Measurements from ENCODE around the gene CGB8.
"Not testable (repeated sequence)": the region's sequence is repeated elsewhere in the genome, so short reads cannot be mapped to it uniquely, and the experiment has no call there.

The CGB8 gene

DNA sequence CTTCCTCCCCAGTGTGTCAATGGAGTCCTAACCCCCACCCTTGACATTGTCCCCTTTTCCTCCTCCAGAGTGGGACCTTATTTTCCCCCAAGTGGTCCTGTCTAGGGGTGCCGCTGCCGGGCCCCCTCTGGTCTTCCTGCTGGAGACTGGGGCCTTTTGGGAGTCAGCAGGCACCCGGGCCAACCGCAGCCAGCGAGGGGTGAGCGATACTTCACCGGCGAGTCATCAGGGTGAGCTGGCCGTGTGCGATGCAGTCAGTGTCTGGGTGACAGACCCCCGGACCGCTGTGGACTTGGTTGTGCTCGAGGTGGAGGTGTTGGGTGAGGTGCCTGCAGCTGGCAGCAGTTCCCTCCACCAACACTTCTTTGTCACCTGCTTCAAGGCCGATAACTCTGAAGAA, 19.2 kb downstream of the CGB8 start:
- DNase-seq = not testable (repeated sequence)

GRCh38 chr19:49028686-49029085, 20.2 kb downstream of the CGB8 start:
- not testable (repeated sequence) for DNase-seq

DNA sequence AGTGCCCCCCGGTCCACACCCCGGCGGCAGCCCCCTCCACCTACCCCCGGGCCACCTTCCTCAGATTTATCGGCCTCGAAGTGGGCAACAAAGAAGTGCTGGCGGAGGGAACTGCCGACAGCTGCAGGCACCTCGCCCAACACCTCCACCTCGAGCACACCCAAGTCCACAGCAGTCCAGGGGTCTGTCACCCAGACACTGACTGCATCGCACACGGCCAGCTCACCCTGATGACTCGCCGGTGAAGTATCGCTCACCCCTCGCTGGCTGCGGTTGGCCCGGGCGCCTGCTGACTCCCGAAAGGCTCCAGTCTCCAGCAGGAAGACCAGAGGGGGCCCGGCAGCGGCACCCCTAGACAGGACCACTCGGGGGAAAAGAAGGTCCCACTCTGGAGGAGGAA, 23.3 kb downstream of the CGB8 start:
- not testable (repeated sequence) for DNase-seq

GRCh38 chr19:49025088-49025487, 23.8 kb downstream of the CGB8 start:
- not testable (repeated sequence) for DNase-seq

DNA sequence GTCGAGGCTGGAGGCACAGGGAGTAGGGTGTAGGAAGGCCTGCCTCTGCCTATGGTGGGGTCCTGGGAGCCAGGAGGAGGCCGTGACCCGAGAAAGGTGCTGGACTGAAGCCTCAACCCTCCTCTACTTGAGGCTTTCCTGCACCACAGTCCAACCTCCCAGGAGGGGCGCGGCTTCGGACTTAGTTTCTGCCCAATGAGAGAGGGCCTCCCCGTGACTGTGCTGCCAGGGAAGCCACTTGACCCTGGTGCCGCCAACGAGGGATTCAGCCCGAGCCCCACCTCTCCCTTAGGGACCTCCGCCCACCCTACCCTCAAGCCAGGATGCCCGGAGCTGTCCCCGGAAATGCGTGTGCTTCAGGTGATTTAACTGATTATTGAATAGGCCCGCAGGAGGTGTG, 24.7 kb downstream of the CGB8 start, which contains the start of gene CGB3:
Gene CGB3 (minus strand): TSS at position 101 of the 400 bp plus-strand sequence. CDS start 362 bp downstream, outside the sequence.
- DNase-seq = not testable (repeated sequence)

- no peak for DNase-seq
Observed at GRCh38 chr19:49022116-49022515, 26.8 kb downstream of the CGB8 start.

DNA sequence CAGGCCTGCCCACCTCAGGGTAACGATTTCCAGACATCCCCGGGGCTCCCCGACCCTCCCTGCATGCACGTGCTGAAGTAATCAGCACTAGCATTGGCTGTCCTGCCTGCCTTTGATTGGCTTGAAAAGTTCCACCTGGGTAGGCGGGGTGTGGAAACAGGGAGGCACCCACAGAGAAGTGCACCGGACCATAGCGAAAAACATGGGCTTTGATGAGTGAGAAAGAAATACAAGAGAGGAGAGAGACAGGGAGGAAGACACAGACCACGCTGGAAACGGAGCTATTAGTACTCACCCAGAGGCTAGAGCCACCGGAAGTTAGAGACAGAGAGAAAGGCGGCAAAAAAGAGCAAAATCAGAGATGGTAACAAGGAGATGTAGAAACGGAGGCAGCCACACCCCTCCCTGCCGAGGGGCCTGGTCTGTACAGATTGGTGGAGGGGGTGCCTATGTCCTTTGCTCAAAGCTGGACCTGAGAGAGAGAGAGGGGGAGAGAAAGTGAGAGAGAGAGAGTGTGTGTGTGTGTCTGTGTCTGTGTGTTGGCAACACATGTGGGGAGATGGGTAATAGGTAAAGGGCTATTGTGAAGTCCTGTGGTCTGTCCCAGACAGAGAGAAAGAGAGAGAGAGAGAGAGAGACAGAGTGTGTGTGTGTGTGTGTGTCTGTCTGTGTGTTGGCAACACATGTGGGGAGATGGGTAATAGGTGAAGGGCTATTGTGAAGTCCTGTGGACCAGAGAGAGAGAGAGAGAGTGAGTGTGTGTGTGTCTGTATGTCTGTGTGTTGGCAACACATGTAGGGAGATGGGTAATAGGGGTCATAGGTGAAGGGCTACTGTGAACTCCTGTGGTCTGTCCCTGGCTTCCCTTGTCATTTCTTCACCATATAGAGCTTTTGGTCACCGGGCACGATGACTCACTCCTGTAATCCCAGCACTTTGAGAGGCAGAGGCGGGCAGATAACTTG, 27.7 kb downstream of the CGB8 start:
- no peak for DNase-seq

- DNase-seq = no peak
Observed at GRCh38 chr19:49020342-49020741, 28.6 kb downstream of the CGB8 start.

DNA sequence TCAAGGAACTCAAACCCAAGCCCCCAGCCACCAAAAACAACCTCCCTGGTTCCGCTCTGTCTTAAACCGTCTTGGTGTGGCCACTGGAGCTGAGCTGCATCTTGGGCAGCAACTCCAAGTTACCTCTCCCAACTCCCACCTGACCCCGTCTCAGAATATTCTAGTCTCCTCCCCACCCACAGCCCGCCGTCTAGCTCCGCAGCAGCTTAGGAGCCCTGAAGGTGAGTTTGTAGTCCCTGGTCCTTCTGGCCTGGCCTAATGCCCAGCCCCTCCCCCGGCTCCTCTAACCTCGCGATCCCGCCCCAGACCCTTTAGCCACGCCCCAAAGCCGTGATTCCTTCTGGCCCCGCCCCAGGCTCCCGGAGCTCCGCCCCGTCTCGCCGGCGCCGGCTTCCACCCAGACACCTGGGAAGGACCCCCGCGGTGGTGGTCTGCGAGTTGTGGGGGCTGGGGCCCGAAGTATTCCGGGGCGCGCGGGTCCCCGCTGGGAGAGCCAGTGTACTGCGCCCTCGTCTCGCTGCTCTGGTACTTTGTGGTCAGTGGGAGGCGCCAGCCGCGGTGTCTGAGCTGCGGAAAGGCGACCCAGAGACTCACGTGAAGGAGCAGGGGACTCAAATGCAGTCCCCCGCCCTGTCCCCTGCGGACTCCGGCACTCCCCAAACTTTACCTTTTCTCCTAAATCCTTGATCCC, 29.5 kb downstream of the CGB8 start:
- DNase-seq = peak; percentile 58

DNA sequence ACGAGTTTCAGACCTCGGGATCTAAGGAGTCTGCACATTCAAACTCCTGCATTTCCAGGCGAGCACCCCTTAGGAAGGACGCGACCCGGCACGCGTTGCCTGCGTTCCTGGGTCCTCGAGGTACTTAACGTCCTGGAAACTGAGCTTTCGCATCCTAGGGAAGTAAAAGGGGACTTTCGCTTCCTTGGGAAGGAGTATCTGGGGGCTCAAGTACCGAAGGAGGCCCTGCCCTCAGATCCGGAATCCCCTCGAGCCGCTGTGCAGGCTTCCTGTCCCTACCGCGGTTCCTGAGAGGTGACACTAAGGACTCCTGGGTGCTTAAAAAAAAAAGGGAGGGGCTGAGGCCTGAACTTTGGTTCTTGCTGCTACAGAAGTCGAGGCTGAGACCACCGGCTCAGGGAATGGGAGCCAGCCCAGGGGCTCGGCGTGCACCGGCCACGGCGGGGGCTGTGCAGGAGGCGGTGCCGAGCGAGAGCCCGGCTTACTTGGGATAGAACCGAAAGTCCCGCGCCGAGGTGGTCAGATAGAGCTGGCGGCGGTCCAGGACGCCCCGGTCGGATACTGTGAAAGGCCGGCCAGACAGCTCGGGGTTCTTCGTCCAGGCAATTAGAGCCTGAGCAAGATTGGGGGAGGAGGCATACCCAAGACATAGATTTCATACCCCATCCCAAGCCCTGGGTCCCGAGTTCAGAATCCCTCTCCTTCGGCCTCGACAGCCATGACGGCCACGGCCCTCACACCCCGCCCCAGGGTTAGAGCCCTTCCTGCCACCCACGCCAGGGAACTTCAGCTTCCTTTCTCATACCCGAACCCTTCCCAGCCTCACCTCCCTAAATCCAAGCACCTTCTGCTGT, 30.3 kb downstream of the CGB8 start:
- DNase-seq = not testable (repeated sequence)

DNA sequence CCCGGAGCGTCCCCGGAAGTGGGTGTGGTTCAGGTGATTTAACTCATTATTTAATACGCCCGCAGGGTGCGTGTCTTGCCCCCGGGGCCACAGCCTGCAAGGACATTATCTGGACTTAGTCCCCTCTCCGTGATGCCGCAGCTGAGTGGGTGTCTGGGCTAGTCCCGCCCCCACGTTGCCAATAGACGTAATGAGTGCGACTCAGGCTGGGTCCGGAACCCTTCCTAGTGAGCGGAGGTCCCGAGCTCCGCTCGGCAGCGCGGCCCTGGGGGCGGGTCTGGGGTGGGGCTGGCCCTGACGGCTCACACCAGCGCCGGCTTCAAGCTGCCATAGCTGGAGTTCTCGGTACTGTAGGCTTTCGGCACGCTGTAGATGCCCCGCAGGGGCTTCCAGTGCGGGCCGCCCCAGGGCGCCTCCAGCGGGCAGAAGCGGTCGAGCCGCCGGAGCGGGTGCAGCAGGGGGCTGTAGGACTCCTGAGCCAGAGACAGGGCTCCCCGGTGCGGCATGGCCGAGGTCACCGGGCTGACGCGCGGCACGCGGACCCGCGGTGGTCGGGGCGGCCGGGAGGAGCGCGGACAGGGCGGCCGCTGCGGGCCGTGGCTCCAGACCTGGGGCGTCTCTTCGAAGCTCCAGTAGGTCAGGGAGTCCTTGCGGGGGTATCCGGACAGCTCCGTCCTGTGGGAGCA, 31.1 kb downstream of the CGB8 start:
- peak; percentile 52 for DNase-seq

DNA sequence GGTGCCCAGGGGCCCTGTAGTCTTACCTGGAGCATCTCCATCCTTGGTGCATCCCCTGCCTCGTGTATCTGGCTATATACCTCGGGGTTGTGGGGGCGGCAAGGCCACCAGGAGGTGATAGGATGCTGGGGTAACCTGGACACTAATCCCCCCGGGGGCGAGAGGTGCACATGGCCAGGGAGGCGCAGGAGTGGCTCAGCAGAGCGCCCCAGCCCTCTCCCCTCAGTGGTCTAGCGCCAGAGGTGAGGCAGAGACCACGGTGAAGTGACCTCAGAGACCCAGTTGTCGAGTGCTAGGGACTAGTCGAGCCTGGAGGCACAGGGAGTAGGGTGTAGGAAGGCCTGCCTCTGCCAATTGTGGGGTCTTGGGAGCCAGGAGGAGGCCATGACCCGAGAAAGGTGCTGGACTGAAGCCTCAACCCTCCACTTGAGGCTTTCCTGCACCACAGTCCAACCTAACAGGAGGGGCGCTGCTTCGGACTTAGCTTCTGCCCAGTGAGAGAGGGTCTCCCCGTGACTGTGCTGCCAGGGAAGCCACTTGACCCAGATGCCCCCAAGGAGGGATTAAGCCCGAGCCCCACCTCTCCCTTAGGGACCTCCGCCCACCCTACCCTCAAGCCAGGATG, 31.8 kb downstream of the CGB8 start, which contains the start of gene LHB:
Gene LHB (minus strand): TSS at position 51 of the 625 bp plus-strand sequence. CDS start 10 bp downstream, at position 41.
- DNase-seq = no peak

- DNase-seq = no peak
Observed at GRCh38 chr19:49016067-49016839, 32.7 kb downstream of the CGB8 start.

DNA sequence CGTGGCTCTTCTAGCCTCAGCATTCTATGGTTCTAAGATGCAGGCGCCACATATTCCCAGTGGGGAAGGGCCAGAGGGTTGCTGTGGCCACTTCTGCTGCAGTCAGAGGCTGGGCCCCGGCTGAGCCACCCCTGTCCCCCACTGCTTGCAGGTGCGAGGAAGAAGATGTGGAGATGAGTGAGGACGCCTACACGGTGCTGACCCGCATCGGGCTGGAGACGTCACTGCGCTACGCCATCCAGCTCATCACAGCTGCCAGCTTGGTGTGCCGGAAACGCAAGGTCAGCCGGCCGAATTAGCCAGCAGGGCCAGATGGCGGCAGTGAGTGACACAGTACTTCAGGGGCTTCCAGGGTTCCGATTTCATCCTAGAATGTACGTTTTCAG, 34.0 kb downstream of the CGB8 start:
- no peak for DNase-seq

GRCh38 chr19:49014123-49014869, 34.6 kb downstream of the CGB8 start:
- DNase-seq = no peak

DNA sequence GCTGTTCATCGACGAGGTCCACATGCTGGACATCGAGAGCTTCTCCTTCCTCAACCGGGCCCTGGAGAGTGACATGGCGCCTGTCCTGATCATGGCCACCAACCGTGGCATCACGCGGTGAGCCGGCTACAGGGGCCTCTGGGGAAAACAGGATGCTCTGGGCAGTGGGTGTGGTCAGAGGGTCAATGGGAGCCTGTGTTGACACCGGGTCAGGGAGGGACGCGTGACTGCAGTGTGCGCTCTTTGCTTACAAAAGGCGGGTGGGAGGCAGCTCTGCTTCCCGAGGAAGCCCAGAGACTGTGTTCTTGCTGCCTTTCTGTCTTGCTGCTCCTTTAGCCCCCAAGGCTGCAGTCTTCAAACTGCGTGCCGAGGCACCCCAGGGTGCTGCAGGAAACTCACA, 37.7 kb downstream of the CGB8 start:
- DNase-seq = no peak

- DNase-seq = no peak
Observed at GRCh38 chr19:49010453-49010852, 38.5 kb downstream of the CGB8 start.

DNA sequence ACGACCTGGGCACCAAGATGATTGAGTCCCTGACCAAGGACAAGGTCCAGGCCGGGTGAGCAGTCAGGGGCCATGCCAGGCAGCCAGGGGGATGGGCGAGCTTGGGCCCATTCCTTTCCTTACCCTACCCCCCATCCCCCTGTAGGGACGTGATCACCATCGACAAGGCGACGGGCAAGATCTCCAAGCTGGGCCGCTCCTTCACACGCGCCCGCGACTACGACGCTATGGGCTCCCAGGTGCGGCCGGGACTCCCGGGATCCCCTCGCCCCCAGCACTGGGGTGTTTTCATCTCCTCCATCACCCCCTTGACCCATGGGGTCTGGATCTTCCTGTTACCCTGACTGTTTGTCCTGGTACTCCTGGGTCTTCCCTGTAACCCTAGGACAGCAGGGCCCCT, 39.1 kb downstream of the CGB8 start:
- no peak for DNase-seq

GRCh38 chr19:49006905-49007304, 42.0 kb downstream of the CGB8 start:
- no peak for DNase-seq
